Breast epithelium (tissue), 3 donors: ENCODE data around the gene DHRS7B.

Source experiments
- CTCF ChIP-seq, 3 donors: fragments of 450-650 bp; IDR thresholded peaks; one replicate each; pipeline ENCODE4 v1.5.1; 2016 to 2017; ENCODE audit warnings: antibody characterized with exemption in 3 of 3, mild to moderate bottlenecking in 3 of 3, moderate library complexity in 3 of 3
- POLR2A ChIP-seq: fragments of 450-650 bp; IDR thresholded peaks from one replicate; pipeline ENCODE4 v1.6.1; 2016; ENCODE audit warnings: antibody characterized with exemption, mild to moderate bottlenecking, moderate library complexity

- TF ChIP-seq CTCF (IDR thresholded peaks at IDR 0.05) (no peak), POLR2A (no peak)
Measured at GRCh38 chr17:21169496-21169895, 42.7 kb downstream of the DHRS7B start.
